CD4-positive, alpha-beta T cell treated with Interleukin-6 for 4 hours (primary cell): Measurements from ENCODE around the gene ASAP3.
"Not testable (repeated sequence)": the region's sequence is repeated elsewhere in the genome, so short reads cannot be mapped to it uniquely, and the experiment has no call there.

Experiments used
- DNase-seq: peaks from one replicate; pipeline ENCODE4 v3.0.0-alpha.2; 2020; ENCODE audit warnings: mixed read lengths

ASAP3 gene

GRCh38 chr1:23394181-23394580 lies 89.8 kb downstream of the ASAP3 start:
- no peak for DNase-seq

- no peak for DNase-seq
Measured at GRCh38 chr1:23393706-23394105, 90.3 kb downstream of the ASAP3 start.

GRCh38 chr1:23392125-23392855 lies 91.7 kb downstream of the ASAP3 start:
- DNase-seq: no peak

GRCh38 chr1:23389837-23390321 lies 94.1 kb downstream of the ASAP3 start:
- DNase-seq: no peak

GRCh38 chr1:23387494-23387893 lies 96.5 kb downstream of the ASAP3 start:
- no peak for DNase-seq

GRCh38 chr1:23385119-23385621 lies 98.8 kb downstream of the ASAP3 start:
- no peak for DNase-seq

GRCh38 chr1:23384312-23385058 lies 99.5 kb downstream of the ASAP3 start:
- no peak for DNase-seq

- no peak for DNase-seq
Measured at GRCh38 chr1:23383577-23384311, 100.2 kb downstream of the ASAP3 start.

- no peak for DNase-seq
Measured at GRCh38 chr1:23381233-23381885, 102.6 kb downstream of the ASAP3 start.

GRCh38 chr1:23380719-23381118 lies 103.3 kb downstream of the ASAP3 start:
- no peak for DNase-seq

- not testable (repeated sequence) for DNase-seq
Measured at GRCh38 chr1:23380236-23380635, 103.7 kb downstream of the ASAP3 start.
